ENCODE results near the gene CMIP.
"Not testable (repeated sequence)": the region's sequence is repeated elsewhere in the genome, so short reads cannot be mapped to it uniquely, and the experiment has no call there.

Gene CMIP

GRCh38 chr16:81417210-81417609 is 27.4 kb upstream of the CMIP start:
- H3K4me3 ChIP-seq (replicated peaks; ENCODE audit: low read depth, low read length), result no peak overlapping the region
- H3K36me3 ChIP-seq (ENCODE audit: control insufficient read depth, insufficient read depth, low read length), result no peaks in the 10 kb centered on the region
- TF ChIP-seq CTCF (IDR thresholded peaks at IDR 0.05; ENCODE audit: insufficient read depth, low read length, poor library complexity, severe bottlenecking), result no peak
- no peak for DNase-seq (ENCODE audit: extremely low read depth, insufficient read length)
- H3K27me3 ChIP-seq (replicated peaks; ENCODE audit: control insufficient read depth, insufficient read depth, low read length), result no peaks in the 10 kb centered on the region

- Histone ChIP-seq H3K4me3 (replicated peaks; ENCODE audit: low read depth, low read length) (no peak overlapping the region), H3K27me3 (replicated peaks; ENCODE audit: control insufficient read depth, insufficient read depth, low read length) (no peaks in the 10 kb centered on the region), H3K36me3 (ENCODE audit: control insufficient read depth, insufficient read depth, low read length) (no peaks in the 10 kb centered on the region)
- no peak for TF ChIP-seq CTCF (IDR thresholded peaks at IDR 0.05; ENCODE audit: insufficient read depth, low read length, poor library complexity, severe bottlenecking)
- DNase-seq (ENCODE audit: extremely low read depth, insufficient read length), result no peak
Observed at GRCh38 chr16:81419806-81420205, 24.8 kb upstream of the CMIP start.

GRCh38 chr16:81421126-81421525 is 23.5 kb upstream of the CMIP start:
- Histone ChIP-seq H3K36me3 (ENCODE audit: control insufficient read depth, insufficient read depth, low read length) (no peaks in the 10 kb centered on the region), H3K27me3 (replicated peaks; ENCODE audit: control insufficient read depth, insufficient read depth, low read length) (no peaks in the 10 kb centered on the region), H3K4me3 (replicated peaks; ENCODE audit: low read depth, low read length) (no peak overlapping the region)
- no peak for DNase-seq (ENCODE audit: extremely low read depth, insufficient read length)
- no peak for TF ChIP-seq CTCF (IDR thresholded peaks at IDR 0.05; ENCODE audit: insufficient read depth, low read length, poor library complexity, severe bottlenecking)

GRCh38 chr16:81421536-81421935 is 23.1 kb upstream of the CMIP start:
- DNase-seq (ENCODE audit: extremely low read depth, insufficient read length), result no peak
- Histone ChIP-seq H3K4me3 (replicated peaks; ENCODE audit: low read depth, low read length) (no peak overlapping the region), H3K27me3 (replicated peaks; ENCODE audit: control insufficient read depth, insufficient read depth, low read length) (no peaks in the 10 kb centered on the region), H3K36me3 (ENCODE audit: control insufficient read depth, insufficient read depth, low read length) (no peaks in the 10 kb centered on the region)
- no peak for TF ChIP-seq CTCF (IDR thresholded peaks at IDR 0.05; ENCODE audit: insufficient read depth, low read length, poor library complexity, severe bottlenecking)

- not testable (repeated sequence) for H3K4me3 ChIP-seq (replicated peaks; ENCODE audit: low read depth, low read length); DNase-seq (ENCODE audit: extremely low read depth, insufficient read length); H3K27me3 ChIP-seq (replicated peaks; ENCODE audit: control insufficient read depth, insufficient read depth, low read length); H3K36me3 ChIP-seq (ENCODE audit: control insufficient read depth, insufficient read depth, low read length)
Observed at GRCh38 chr16:81422153-81422552, 22.5 kb upstream of the CMIP start.

GRCh38 chr16:81424771-81425170 is 19.8 kb upstream of the CMIP start:
- no peak for TF ChIP-seq CTCF (IDR thresholded peaks at IDR 0.05; ENCODE audit: insufficient read depth, low read length, poor library complexity, severe bottlenecking)
- no peak overlapping the region for H3K4me3 ChIP-seq (replicated peaks; ENCODE audit: low read depth, low read length)
- H3K27me3 ChIP-seq (replicated peaks; ENCODE audit: control insufficient read depth, insufficient read depth, low read length), result no peaks in the 10 kb centered on the region
- H3K36me3 ChIP-seq (ENCODE audit: control insufficient read depth, insufficient read depth, low read length), result no peaks in the 10 kb centered on the region
- DNase-seq (ENCODE audit: extremely low read depth, insufficient read length), result no peak

All from GM06990 (cell line).